GM21576 (cell line): ENCODE results near the gene MYL2.
A peak's percentile ranks its signal among the peaks of the same experiment; 100 is the strongest.

ENCODE experiments used
- ATAC-seq: cut with Tn5 transposase; IDR thresholded peaks from one replicate; pipeline ENCODE4 v1.9.1; 2021; ENCODE audit warnings: mild to moderate bottlenecking, moderate library complexity; ENCODE audit not compliant: unreplicated experiment

Gene MYL2

DNA sequence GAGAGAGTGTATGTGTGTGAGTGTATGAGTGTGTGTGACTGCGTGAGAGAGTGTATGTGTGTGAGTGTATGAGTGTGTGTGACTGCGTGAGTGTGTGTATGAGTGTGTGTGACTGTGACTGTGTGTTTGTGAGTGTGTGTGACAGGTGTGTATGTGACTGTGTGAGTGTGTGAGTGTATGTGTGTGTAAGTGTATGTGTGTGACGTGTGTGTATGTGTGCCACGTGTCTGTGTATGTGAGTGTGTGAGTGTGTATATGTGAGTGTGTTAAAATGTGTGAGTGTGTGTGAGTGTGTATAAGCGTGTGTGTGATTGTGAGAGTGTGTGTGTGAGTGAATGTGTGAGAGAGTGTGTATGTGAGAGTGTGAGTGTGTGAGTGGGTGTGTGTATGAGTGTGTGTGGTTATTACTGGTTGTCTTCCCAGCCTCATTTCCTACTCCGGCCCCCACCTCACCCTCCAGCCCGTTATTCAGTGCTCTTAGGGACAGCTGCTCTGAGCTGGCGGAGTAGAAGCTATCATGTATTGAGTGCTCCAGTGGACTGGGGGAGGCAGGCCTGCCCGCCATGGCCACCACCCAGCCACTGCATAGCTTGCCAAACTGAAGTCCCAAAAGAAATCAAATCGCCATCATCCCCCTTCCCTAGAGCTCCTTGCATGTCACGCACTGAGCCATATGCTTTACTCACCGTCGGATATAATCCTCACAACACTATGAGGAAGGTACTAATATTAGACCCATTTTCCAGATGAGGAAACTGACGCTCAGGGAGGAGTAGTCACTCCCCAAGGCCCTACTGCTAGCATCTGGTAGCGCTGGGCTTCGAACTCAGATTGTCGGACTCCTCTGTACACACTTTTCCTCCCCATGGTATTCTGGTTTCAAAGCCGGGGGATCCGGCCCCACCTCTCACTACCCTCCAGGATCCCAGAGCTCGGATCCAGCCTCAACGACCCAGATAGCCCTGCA, 10.3 kb upstream of the MYL2 start:
- no peak for ATAC-seq

DNA sequence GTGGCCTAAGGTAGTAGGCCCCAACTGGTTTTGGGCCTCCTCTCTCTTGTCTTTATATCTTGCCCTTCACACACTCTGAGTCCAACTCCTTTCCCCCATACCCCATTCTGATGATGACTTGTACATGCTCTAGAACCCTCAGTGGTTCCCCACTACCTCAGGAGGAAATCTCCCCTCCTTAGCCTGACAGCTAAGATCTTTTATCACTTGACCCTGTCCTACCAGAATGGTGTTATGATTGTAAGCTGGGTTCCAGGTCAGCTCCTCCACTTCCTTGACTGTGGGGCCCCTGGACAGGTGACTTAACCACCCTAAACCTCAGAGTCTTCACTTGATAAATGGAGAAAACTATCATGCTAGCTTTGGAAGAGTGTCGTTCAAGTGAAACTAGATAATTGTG, 9.4 kb upstream of the MYL2 start:
- no peak for ATAC-seq

DNA sequence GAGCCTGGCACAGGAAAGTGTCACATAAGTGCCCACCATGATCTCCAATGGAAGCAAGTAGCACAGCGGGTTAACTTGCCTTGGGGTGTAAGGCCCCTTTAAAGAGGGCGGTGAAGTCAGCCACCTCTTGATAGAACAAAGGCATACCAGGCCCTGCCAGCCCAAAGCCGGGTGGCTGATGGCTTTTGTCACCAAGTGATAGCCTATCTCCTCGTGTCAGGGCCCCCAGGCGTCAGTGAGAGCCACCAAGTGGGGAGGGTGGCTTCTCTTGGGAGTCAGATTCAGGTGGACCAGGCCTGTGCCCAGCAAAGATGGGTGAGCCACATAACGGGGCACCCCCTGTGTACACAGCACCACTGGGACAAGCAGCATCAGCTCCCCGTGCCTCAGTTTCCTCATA, 8.3 kb upstream of the MYL2 start:
- ATAC-seq: no peak

DNA sequence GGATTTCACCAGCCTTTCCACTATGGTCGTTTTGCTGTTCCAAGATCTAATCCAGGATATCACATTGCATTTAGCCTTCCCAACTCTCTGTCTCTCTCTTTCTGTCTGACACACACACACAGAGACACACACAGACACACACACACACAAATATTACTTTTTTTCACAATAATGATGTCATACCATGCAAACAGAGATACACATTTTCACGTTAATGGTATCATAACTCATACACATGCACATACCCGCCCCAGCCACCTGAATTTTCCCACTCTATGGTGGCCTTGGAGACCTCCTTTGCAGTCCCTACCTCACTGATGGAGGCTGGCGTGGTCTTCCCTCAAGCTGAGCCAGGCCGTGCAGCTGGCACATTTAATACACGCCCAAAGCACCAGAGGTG, 7.2 kb upstream of the MYL2 start:
- ATAC-seq: no peak

DNA sequence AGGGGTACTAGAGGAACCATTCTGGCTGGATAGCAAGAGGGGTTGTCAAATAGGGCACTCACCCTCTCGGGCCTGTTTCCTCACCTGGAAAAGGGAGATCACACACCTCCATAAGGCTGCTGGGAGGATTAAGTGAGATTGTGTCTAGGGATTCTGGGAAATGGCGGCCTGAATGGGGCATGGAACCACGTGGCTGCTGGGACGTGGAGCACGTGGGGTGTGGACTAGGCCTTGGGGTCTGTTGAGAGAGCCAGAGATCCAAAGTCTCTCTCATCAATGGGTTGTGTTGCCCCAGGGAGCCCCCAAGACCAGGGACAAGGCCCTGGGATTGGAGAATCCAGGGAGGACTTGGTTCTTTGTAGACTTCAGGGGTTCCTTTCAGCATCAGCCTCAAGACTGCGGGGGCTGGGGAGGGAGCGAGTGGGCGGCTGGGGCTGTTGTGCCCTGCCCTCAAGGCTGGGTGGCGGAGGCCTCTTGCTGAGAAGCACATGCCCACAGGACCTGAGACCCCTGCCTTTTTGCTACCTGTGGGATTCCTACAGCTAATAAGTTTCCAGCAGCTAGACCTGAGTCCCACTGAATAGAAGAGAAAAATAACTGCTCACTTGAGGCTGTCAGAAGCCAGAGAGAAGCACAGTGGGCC, 3.4 kb upstream of the MYL2 start:
- ATAC-seq: no peak

DNA sequence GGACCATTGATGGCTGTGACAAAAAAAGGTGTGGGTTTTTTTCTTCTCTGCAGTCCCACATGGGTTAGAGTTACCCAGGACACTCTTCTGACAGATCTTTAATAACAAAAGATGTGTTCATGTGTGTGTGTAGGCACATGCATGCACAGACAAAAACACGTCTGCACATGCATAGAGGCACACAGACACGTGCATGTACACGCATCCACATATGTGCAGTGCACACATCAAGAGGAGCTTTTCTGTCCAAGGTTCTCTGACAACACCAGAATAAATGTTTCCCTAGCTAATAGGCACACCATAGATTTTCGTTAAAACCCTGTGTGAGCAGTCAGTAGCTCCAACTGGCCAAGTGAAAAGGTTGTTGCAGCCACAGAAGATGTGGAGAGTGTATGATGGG, 2.8 kb upstream of the MYL2 start:
- ATAC-seq: no peak

DNA sequence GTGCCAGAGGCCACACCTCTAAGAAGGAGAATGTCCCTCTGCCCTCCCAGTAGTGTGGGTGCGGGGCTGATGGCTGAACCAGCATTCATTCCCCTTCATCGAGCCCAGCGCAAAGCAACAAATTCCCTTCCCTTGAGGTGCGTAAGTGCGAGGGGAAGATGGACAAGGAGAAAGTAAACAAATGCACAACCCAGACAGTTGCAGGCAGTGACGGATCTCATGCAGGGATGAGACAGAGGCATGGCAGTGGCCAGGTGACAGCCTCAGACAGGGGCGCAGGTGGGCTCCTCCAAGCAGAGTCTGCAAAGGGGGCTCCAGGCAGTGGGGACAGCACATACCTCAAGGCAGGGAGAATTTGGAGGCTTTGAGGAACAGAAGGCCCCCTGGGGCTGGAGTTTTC, 2.3 kb upstream of the MYL2 start:
- ATAC-seq: no peak

DNA sequence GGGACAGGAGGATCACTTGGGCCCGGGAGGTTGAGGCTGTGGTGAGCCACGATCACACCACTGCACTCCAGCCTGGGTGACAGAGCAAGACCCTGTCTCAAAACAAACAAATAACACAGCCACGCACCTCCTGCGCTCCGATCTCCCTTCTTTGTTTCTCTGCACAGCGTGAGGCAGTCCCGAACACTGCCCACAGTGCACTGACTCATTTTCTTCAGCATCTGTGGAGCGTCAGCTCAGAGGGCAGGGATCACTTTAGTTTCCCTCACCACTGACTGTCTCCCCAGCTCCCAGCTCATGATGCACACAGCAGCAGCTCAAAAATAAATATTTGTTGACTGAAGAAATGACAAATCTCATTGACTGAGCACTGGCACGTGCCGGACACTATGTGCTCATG, 883 bp upstream of the MYL2 start:
- ATAC-seq: no peak

DNA sequence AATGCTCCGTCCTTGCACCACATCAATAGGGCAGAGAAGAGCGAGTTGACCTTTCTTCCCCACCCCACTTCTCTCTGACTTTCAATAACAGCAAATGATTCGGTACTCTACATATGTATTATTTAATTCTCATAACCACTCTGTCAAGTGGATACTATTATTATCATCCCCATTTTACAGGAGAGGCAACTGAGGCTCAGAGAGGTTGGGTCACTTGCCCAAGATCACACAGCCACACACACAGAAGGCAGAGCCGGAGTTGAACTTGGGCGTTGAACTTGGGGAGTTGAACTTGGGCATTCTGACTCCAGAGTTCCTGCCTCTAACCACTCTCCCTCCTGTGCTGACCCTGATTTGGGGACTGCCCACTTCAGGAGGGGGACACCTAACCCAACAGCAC, 659 bp downstream of the MYL2 start:
- no peak for ATAC-seq

DNA sequence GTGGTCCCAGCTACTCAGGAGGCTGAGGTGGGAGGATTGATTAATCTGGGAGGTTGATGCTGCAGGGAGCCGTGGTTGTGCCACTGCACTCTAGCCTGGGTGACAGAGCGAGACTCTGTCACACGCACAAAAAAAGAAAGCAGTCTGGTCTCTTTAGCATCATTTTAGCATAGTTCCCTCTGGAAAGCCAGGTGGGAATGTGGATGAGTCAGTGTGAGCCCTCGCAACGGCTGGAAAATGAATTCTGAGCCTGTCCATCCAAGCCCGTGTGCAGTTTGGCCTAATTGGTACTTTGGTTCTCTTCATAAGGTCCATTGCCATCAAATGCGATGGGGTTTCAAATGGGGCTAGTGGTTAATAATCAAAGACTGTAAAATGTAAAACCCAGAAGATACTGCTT, 2.4 kb downstream of the MYL2 start:
- ATAC-seq: no peak

DNA sequence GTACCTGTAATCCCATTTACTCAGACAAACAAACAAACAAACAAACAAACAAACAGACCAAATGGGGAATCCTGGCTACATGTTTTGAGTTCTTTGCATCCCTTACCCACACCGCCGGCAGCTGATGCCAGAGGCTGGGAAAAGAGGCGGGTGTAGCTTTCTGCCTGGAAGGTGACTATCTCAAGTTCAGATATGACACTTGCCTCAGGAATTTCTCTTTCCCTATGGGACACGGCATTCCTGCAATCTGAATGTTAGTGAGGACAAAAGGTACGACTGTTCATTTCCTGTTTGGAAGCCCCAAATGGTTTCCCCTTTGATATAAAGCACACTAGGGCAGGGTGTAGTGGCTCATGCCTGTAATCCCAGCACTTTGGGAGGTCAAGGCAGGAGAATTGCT, 2.9 kb downstream of the MYL2 start:
- no peak for ATAC-seq

DNA sequence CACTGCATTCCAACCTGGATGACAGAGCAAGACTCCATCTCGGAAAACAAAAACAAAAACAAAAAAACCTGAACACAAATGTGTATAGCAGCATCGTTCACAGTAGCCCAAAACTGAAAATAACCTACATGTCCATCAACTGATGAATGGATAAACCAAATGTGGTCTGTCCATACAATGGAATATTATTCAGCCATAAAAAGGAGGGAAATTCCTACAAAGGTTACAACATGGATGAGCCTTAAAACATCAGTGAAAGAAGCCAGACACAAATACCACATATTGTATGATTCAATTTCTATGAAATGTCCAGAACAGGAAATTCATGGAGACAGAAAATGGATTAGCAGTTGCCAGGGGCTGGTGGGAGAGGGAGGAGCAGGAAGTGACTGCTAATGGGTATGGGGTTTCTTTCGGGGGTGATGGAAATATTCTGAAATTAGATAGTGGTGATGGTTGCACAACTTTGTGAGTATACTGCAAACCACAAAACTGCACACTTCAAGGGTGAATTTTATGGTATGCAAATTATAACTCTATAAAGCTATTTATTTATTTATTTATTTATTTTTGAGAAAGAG, 4.0 kb downstream of the MYL2 start:
- no peak for ATAC-seq

DNA sequence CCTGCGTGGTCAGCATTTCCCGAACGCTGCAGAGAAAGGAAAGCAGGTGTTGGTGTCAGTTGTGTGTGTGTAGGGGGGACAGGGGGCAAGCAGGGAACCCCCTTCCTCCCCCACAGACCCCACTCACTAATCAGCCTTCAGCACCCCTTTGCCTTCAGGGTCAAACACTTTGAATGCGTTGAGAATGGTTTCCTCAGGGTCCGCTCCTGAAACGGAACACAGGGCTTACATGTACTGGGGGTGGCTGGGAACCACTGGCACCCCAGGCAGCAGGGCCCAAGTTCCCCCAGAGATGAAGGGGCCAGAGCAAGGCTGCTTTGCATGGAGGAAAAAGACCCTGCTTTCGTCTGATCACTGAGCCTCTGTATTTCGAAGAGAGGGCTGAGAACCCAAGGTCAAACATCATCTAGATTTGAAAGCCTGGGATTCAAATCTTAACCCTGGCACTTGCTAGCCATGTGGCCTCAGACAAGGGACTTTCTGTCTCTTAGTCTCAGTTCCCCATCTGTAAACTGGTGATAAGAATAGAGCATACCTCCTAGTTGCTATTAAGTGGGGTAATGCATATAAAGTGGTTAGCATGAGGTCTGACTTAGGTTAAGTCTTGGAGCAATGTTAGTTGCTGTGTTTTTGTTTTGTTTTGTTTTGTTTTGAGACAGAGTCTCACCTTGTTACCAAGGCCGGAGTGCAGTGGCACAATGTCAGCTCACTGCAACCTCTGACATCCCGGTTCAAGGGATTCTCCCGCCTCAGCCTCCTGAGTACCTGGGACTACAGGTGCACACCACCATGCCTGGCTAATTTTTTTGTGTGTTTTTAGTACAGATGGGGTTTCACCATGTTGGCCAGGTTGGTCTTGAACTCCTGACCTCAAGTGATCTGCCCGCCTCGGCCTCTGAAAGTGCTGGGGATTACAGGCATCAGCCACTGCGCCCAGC, 7.0 kb downstream of the MYL2 start:
- ATAC-seq: peak; percentile 97

DNA sequence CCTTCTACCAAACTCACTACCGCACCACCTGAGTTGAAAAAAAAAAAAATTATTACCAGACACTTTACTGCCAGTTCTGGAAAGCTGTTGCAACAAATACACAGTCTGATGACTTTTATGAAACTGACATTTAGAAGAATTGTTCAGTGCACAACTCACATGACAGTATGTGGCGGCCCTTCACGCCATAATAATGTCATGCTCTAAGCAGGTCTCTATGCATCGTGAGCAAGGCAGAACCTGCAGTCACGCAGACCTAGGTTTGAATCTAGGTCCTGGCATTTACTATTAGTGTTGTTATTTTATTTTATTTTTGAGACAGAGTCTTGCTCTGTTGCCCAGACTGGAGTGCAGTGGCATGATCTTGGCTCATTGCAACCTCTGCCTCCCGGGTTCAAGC, 8.1 kb downstream of the MYL2 start:
- no peak for ATAC-seq

DNA sequence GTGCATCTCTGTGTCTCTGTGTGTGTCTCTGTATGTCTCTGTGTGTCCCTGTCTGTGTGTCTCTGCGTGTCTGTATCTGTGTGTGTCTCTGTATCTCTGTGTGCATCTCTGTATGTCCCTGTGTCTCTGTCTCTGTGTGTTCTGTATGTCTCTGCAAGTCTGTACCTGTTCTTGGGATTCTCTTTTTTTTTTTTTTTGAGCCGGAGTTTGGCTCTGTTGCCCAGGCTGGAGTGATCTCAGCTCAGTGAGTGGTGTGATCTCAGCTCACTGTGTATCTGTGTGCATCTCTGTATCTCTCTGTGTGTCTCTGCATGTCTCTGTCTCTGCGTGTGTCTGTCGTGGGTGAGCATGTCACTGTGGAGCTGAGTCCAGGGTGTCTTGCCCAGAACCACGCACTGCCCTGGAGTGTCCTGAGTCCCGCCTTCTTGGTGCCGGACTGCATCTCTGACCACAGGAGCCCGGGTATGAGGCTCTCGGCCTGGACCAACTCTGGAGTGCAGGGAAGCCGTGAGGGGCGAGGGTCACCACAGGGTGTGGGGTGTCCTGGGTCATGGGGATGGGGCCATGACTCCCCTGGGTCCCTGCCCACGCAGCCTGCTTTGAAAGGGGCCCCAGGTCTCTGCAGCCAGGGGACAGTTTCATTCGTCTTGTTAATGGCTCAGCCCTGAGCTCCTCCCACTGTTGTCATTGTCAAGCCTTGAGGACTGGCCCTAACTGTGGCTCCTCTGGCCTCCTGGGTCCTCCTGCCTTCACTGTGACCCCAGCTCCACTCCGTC, 11.8 kb downstream of the MYL2 start:
- ATAC-seq: no peak

DNA sequence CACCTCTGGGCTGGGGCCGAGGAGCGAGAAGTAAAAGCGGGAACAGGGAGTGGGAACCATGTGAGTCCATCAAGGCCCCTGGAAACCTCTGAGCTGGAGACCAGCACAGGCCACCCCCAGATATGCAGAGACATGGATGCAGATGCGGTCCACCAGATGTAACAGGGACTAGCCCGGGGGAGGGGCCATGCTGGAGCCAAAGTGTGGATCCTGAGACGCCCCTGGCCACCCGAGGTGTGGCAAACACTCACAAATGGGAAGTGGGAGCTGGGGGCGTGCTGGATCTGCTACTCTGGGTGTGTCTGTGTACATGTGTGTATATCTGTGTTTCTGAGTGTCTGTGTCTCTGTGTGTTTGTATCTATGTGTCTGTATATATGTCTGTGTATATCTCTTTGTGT, 12.8 kb downstream of the MYL2 start:
- no peak for ATAC-seq

DNA sequence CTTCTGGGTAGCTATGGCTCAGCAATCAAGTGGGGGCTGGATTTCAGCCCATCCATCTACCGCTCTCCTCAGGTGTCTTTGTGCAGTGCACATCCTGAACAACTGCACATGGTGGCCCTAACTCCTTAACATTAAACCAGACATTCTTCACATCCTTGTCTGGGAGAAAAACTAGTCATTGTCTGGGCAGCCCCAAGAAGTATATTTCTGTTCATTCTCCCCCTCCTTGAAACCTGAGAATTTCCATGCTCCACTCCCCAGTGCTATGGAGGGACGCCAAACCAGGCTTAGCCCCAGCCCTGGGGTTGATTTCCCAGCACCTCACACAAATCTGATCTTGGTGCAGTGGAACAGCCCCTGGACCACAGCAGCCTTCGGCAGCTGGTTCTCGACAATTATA, 13.4 kb downstream of the MYL2 start:
- ATAC-seq: no peak

DNA sequence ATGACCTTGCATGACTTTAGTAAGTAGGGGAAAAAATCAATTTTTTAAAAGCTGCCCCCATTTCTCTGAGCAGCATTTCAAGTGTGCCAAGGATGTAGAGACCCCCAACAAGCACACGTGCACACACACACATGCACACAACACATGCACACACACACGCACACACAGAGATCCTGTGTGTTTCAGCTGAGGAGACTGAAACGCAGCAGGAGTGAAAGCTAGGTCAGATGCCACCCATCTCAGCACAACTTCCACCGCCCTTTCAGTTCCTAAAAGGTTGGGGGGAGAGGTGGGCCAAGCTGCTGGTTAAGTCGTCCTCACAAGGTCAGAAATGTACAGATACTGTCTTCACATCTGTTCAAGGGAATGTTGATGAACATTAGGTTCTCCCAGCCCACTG, 13.9 kb downstream of the MYL2 start:
- no peak for ATAC-seq

DNA sequence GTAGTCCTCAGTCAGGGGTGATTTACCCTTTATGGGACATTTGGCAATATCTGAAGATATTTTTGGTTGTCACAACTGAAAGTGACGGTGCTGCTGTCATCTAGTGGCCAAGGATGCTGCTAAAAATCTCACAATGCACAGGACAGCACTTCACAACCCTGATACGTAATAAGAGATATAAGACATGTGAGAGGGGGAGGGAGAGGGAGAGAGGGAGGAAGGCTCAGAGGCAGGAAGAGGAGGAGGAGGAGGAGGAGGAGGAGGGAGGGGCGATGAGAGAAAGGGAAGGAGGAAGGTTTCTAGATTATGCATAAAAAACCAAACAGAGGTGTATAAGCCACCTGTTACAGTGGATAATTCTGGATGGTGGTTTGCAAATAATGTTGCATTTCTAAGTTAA, 14.3 kb downstream of the MYL2 start:
- no peak for ATAC-seq

DNA sequence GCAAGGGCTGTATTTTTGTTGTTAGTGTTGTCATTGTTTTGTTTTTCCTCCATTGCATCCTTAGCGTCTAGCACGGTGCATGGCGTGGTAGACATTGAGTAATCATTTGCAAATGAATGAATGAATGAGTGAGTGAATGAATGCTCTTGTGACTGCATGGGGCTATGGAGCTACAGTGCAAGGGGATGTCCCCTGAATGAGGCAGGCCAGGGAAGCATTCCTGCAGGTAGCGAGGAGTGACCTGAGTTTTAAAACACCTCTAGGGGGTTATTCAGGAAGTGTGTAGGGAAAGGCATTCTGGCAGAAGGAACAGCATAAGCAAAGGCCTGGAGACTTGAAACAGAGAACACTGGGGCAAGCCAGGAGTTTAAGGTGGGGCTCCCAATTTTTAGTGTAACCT, 16.9 kb downstream of the MYL2 start:
- no peak for ATAC-seq
